HG03280 (cell line): ENCODE measurements around the gene SLC51B.
A peak's percentile ranks its signal among the peaks of the same experiment; 100 is the strongest.
"Not testable (repeated sequence)": the region's sequence is repeated elsewhere in the genome, so short reads cannot be mapped to it uniquely, and the experiment has no call there.

Experiments
- ATAC-seq: cut with Tn5 transposase; IDR thresholded peaks from one replicate; pipeline ENCODE4 v1.9.1; 2021; ENCODE audit warnings: mild to moderate bottlenecking, moderate library complexity; ENCODE audit not compliant: unreplicated experiment

The SLC51B gene

DNA sequence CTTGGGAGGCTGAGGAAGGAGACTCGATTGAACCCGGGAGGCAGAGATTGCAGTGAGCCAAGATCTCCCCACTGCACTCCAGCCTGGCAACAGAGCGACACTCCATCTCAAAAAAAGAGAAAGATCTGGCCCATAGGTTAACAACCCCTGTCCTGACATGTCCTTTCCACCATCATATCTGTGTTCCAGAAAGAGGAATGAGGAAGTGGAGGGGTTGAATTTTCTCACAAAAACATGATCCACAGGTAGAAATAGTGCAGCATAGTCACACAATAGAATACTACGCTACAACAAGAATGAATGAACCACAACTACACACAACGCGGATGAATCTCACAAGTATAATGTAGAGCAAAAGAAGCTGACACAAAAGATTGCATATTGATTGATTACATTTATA, 4.7 kb upstream of the SLC51B start:
- ATAC-seq = no peak

DNA sequence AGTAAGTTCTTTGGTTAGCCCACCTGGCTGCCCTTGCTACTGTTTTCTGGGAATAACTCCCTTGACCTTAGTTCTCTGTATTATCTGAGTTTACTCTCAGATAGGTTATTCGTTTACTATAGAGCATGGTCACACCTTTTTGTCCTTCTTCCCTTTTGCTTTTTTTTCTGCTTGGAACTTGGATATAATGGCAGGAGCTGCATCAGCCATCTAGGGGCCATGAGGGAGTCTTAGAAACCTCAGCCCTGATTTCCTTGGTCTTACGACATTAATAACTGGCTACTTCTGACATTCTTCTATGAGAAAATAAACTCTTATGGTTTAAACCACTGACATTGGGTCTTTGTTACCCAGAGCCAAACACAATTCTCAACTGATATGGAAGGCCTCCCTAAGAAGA, 3.4 kb upstream of the SLC51B start:
- no peak for ATAC-seq

DNA sequence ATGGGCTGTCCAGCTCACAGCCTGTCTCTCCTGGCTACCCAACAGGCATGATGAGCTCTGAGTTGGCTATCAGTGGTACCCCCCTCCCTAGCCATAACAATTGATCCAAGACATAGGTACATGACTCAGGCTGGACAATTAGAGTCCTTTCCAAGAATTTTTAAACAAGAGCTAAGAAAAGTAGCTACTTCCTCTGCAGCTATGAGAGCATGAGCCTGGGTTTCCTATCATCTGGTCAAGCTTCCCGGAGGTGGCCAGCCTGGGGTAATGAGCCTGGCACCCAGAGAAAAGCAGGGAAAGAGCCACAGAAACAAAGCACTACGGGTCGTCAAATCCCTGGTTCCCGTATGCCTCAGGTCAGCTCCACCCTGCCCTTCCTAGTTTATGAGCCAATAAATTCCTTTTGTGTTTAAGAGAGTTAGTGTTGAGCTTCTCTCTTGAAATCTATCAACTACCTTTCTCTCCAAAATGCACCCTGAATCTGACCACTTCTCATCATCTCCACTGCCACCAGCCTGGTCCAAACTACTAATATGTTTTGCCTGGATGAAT, 2.3 kb upstream of the SLC51B start:
- no peak for ATAC-seq

DNA sequence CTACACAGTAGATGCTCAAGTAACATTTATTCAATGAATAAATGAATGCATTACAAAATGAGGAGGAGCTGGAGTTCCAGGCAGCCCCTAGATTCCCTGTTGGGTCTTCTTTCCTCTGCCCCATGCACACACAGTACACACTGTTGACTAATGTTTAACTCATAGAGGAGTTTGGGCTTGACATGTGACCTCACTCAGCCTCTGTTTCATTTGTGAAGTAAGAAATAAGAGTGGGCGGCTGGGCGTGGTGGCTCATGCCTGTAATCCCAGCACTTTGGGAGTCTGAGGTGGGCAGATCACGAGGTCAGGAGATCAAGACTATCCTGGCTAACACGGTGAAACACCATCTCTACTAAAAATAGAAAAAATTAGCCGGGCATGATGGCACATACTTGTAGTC, 969 bp upstream of the SLC51B start:
- not testable (repeated sequence) for ATAC-seq

DNA sequence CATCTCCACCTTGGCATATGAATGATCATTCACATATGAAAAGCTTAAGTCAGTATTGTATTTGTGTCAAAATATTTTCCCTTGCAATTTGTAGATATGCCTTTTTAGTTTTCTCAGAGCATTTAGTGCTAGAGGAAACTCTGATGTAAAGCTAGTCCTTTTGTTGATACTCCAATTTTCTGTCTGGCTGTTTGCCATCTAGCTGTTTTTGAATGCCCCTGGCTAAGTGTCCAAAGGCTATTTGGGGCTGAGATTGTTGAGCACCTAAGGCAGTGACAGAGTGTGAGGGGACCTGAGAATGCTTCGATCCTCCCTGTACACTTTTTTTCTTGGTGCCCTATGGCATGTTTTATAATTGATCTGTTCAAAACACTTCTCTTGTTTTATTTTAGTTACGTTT, 3.1 kb downstream of the SLC51B start:
- no peak for ATAC-seq

DNA sequence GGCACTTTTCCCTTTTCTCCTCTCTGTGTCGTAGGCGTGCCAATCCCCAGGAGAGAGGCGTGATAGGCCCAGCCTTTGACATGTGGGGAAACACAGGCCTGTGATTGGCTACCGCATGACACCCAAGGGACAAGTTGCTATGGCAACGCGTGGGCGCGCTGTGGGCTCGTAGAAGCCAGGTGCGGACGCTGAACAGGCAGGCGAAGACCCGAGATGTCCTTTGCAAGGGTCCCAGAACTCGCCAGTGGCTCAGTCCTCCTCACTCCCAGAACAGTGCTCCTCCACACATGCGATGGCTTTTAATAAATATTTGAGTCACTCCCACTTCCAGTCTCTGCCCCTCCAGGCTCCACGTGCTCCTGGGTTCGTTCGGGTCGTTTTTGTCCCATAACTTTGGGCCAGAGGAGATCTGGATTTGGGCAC, 4.2 kb downstream of the SLC51B start:
- peak; percentile 83 for ATAC-seq

DNA sequence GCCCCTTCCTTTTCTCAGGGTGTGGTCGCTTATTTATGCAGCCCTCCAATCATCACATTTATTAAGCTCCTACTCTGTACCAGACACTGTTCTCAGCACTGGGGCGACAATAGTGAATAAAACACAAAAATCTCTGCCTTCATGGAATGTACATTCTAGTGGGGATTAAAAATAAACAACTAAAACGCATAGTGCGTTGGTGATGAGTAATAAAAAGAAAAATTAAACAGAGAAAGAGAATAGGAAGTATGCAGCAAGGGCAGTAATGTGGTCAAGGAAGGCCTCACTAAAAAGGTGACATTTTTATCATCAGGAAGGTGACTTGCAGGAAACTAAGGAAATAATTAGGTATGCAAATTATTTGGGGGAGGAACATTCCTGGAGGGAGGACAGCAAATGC, 5.1 kb downstream of the SLC51B start:
- no peak for ATAC-seq

DNA sequence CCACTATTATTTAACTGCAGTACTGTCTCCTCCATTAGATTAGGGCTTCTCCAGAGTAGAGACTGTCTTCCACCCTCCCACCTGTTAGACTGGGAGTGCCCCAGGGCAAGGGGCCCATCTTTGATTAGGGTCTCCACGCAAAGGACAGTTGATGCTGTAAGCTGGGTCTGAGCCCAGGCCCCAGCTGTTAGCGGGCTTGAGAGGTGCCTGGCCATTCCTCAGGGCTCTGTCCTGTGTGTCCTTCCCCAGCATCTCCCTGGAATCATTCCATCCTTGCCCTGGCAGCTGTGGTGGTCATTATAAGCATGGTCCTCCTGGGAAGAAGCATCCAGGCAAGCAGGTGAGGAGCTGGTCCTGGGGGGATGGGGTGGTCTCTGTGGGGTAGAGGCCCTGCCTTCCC, 6.1 kb downstream of the SLC51B start:
- ATAC-seq = no peak

DNA sequence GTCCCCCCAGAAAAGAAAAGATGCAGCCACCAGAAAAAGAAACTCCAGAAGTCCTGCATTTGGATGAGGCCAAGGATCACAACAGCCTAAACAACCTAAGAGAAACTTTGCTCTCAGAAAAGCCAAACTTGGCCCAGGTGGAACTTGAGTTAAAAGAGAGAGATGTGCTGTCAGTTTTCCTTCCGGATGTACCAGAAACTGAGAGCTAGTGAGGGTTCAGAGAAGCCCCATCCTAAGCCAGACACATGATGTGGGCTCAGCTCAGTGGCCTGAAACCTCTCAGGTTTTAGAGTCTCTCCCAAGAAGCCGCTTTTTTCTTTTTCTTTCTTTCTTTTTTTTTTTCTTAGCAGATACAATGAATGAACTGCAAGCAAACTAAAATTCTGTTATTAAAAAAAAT, 7.8 kb downstream of the SLC51B start:
- ATAC-seq = no peak

DNA sequence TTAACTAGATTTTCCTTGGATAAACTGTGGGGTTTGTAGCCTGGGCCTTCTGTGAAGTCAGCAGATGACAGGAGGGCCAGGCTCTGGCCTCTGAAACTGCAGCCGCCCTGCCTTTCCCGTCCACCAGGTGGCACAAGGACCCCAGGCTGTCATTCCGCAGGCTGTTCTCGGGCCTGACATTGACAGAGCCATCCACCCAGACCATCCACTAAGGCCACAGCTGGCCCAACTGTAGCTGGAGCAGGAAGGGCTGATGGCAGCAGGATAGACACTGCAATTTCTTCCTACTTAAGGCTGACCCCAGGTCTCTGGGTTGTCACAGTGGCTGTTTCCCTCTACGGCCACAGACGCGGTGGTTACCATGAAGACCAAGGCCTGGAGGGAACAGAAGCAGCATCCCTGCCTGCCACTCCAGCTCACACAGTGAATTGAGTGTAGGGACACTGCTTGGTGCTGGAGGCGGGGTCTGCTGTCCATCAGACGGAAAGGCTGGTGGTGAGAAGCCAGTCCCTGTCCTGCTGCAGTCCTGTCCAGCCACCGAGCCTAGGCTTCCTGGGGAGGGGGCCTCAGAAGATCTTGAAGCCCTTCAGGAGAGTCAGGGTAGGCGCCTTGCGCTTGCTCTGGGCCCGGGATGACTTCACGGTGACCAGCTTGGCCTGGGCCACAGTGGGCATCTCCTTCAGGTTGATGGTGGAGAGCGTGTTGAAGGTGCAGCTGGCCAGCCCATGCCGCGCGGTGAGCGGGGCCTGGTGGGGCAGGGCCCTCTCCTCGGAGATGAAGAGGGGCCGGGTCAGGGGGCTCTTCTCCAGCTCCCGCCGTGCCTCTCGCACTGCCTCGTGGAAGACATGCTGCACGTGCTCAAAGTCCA, 9.4 kb downstream of the SLC51B start:
- ATAC-seq = no peak

DNA sequence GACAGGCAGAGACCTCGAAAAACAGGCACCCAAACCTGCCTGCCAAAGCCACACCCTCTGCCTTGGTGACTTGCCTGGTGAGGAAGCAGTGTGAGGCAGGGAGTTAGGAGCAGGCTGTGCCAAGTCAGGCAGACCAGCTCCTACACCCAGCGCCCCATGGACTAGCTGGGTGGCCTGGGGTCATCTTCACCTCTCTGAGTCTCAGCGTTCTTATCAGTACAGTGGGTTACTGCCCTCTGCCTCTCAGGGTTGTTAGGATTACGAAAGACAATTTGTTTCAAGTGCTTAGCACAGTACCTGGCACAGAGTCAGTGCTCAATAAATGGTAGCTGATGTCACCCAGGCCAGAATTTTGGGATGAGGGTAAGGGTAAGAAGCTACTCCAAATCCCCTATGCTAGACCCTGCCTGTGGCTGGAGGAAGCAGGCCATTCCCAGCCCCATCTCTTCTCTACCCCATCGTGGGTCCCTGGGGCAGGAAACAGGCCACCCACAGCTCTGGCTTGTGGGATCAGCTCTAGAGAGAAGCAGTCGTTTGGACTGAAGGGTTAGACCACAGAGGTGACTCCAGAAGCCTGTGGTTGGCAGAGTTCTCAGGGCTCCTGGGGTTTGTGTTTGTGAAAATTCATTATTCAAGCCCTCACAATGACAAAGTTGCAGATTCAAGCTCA, 10.1 kb downstream of the SLC51B start:
- no peak for ATAC-seq

DNA sequence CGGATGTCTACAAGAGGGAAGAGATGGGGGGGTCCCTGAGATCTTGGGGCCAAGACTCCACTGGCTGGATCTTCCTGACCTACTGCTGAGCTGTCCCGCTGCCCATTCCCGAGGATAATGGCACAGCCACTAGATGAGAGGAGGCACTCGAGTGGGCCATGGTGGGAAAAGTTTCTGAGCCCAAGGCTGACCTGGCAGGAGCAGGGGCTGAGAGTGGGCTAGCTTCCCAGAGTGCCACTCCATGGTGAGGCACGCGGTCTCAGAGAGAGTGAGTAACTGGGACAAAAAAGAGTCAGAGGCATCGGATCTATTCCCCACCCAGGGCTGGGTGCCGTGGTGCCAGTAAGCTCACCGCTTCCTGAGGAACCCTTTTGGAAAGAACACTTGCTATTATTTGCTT, 10.9 kb downstream of the SLC51B start:
- no peak for ATAC-seq

DNA sequence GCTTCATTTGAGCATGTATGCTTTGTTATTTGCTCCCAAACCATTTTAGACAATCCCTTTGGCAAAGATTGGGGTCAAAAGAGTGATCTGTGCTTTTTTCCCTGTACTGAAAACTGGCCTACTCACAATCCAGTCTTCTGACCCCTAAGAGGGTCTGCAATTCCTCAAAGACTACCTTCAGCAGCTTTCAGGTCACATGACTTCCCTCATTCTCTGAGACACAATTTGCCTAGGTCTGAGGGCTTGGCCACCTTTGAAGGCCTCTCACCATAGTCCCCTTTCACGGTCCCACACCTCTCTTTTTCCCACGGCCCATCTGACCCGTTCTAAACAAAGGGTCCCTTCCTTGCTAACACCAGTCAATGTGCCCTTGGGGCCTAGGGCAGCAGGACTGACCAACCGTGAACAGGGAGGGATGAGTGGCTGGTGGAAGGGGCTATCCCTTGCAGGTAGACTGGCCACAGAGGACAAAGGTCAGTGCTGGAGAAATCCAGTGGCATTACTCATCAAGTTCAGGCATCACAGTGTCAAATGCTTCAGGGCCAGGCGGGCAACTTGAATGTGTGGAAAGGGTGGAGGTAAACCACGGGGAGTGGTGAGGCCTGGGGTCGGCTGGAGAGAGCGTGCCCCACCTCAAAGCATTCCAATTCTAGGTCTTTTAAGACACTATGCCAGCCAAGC, 11.8 kb downstream of the SLC51B start:
- no peak for ATAC-seq

DNA sequence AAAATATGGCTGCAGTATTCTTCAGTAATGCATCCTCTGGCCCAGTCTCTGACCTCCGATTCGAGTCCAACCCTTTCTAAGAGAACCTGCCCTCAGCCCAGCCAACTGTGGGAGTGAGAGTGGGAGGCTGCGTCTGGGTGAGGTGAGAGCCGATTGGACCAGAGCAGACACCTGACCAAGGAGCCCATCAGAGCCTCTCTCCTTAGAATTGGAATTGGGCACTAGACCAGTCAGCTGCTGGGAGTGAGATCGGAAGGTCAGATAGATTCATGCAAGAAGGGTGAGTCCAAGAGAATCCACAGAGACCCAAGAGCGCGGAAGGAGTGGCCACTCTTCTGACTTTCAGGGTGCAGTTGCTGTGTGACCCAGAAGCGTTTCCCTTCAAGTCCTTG, 12.4 kb downstream of the SLC51B start:
- no peak for ATAC-seq

DNA sequence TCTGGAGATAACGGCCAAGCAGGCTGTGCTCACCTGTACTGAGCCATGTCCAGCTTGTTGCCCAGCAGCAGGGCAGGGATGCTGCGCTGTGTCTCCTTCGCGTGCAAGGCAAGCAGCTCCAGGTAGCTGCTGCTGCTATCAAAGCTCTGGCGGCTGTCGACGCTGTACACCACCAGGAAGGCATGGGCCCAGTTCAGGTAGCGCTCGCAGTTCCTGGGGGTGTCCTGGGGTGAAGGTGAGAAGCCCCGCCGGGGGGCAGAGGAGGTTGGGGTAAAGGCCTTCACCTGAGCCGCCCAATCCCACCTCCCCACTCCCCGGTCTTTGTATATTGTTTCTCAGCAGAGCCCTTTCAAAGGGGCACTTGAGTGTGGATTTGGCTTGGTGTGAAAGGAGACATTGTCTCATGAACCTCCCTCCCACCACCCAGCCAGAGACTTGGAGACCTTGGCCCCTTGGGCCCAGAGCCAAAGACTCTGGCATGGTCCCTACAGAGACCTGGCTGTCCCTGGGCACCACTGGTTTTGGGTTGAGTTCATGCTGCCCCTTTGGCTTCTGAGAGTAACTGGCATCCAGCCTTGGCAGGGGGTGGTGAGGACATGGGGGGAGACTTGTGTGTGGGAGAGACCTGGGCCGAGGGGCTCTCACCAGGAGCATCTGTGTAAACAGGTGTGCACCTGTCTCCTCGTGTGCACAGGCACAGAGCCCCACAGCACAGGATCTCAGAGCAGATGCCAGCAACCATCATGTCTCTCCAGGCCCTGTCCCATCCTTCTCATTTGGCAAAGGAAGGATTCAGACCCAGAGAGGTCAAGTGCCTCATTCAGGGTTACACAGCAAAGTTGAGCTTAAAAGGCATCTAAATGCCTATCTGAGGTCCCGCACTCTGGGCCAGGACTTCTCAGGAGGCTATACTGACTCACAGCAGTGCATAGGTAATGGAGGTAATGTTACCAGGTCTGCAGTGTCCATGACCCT, 13.5 kb downstream of the SLC51B start:
- no peak for ATAC-seq

DNA sequence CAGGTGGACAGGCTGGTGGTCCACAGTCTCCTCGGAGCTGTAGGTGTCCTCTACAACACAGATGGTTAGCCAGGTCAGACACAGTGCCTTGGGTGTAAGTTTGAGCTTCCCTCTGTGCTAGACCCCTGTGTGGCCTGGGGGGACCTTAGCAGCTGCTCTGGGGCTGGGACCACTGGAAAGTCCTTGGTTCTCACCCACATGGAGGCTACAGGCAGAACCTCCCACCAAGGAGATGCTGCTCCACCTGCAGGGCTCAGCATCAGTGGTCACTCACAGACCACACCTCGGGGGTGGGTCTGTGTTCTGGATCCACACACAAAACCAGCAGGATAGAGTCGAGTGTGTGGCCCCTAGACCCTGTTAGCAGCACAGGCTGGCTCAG, 14.2 kb downstream of the SLC51B start:
- no peak for ATAC-seq

DNA sequence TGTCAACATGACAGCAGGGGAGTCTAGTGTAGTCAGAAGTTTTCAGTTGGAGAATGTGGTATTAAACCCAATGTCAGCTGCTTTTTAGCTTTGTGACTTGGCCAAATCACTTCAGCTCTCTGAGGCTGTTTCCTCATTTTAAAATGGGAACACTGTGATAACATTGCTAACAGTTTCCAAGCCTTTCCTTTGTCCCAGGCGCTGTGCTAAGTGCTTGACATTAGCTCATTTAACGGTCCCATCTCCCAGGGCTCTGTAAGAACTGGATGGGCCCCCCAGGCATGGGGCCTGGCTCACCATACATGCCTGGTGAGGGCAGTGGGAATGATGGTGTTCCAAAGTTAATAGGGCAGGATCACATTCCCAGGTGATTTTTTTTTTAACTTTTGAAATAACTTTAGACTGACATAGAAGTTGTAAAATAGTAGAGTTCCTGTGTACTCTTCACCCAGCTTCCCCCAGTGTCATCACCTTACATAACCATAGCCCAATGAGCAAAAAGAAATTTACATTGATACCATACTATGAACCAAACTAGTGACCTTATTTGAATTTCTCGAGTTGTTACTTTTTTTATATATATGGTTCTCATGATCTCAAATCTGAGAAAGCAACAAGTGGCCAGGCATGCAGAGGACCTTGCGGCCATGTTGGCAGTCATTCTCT, 14.9 kb downstream of the SLC51B start:
- no peak for ATAC-seq

DNA sequence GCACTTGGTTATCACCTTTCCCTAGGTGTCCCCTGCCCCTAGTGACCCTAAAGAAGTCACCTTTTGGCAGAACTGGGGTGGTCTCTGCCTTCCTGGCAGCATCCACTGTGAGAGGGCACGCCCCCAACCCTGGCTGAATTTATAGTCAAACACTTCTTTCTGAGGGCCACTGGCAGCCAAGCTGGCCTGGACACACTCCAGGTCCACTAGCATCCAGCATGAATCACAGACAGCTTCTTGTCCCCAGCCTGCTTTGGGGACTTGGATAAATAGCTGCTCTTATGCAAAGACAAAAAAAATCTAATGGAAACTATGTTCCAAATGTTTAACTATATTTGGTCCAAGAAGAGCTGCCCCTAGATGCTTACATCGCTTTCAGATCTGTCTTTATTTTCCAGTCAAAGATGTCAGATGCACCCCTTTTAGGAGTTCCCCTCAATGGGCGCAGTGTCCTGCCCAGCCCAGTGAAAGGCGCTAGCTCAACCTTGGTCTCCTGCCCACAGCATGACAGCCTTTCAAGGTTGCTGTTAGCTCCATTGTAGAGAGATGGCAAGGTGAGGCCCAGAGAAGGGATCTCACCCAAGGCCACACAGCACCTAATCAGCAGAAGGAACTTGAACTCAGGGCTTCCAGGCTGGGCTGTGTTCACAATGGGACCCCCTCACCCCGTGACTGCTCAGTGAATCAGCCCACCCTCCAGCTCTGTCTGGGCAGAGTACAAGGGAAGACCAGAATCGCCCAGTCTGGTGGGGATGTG, 15.6 kb downstream of the SLC51B start:
- no peak for ATAC-seq

DNA sequence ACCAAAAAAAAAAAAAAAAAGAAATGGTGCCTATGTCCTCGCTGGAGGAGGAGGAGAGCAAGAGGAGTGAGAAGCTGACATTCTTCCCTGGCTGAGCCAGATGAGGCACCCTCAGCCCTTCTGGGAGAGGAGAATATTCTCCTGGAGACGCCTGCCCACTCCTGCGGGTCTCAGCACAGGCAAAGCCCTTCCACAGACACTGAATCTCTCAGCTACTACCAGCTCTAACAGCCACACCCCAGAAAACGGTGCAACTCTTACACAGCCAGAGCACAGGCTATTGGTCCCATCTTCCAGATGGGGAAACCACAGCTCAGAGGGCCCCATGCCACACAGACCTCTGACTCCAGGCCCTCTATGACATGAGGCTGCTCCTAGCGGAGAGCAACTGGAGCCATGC, 16.9 kb downstream of the SLC51B start:
- ATAC-seq = no peak
